DND-41 (cell line): ENCODE data around the gene LRRC53.

Source experiments
- ATAC-seq: fragments of 200-7000 bp; cut with Tn5 transposase; 3 replicates; pipeline ENCODE4 v1.9.1; 2021; ENCODE audit warnings: low read depth; ENCODE audit not compliant: insufficient read depth
- DNase-seq: peaks from one replicate; pipeline ENCODE4 v3.0.0-alpha.2; 2020
- H2AFZ ChIP-seq: 2 replicates; pipeline ENCODE4 v1.6.0; 2012; ENCODE audit warnings: low read depth, low read length
- H3K27ac ChIP-seq: 2 replicates; pipeline ENCODE4 v1.5.1; 2012; ENCODE audit warnings: low read length, inconsistent platforms
- H3K27me3 ChIP-seq: fragments of 200-600 bp; sonication (generic); 2 replicates; pipeline ENCODE4 v1.6.0; 2012; ENCODE audit warnings: low read length, mild to moderate bottlenecking, inconsistent platforms; ENCODE audit not compliant: insufficient read depth, poor library complexity
- H3K36me3 ChIP-seq: 2 replicates; pipeline ENCODE4 v1.5.1; 2012; ENCODE audit warnings: low read length, inconsistent platforms; ENCODE audit not compliant: insufficient read depth
- H3K4me1 ChIP-seq: 2 replicates; pipeline ENCODE4 v1.5.1; 2012; ENCODE audit warnings: mild to moderate bottlenecking, low read length; ENCODE audit not compliant: insufficient read depth
- H3K4me2 ChIP-seq: 2 replicates; pipeline ENCODE4 v1.6.0; 2012; ENCODE audit warnings: mild to moderate bottlenecking, moderate library complexity, low read length, inconsistent platforms; ENCODE audit not compliant: insufficient read depth
- H3K4me3 ChIP-seq, 2 experiments: fragments of 200-600 bp in 1 of 2; shearing (Covaris generic) in 1 of 2; 2 replicates each; pipeline ENCODE4 v1.5.1; 2012 to 2016; ENCODE audit warnings: inconsistent platforms in 2 of 2, low read length in 2 of 2, mild to moderate bottlenecking in 2 of 2, low read depth in 1 of 2, moderate library complexity in 1 of 2
- H3K79me2 ChIP-seq: 2 replicates; pipeline ENCODE4 v1.6.0; 2012; ENCODE audit warnings: low read length, inconsistent platforms; ENCODE audit not compliant: insufficient read depth
- H3K9ac ChIP-seq: 2 replicates; pipeline ENCODE4 v1.6.0; 2012; ENCODE audit warnings: low read depth, mild to moderate bottlenecking, inconsistent platforms, low read length, moderate library complexity
- H3K9me3 ChIP-seq: 2 replicates; pipeline ENCODE4 v1.5.1; 2012; ENCODE audit warnings: low read length, moderate library complexity, mild to moderate bottlenecking, inconsistent platforms; ENCODE audit not compliant: insufficient read depth, severe bottlenecking
- H4K20me1 ChIP-seq: 2 replicates; pipeline ENCODE4 v1.6.0; 2012; ENCODE audit warnings: low read length; ENCODE audit not compliant: insufficient read depth
- CTCF ChIP-seq: IDR thresholded peaks from 2 replicates; pipeline ENCODE4 v1.5.1; 2012; ENCODE audit warnings: borderline replicate concordance, low read length, moderate library complexity, mild to moderate bottlenecking; ENCODE audit not compliant: poor library complexity, severe bottlenecking; ENCODE audit errors: extremely low read depth
- EZH2 ChIP-seq: IDR thresholded peaks from 3 replicates; pipeline ENCODE4 v1.6.1; 2012; ENCODE audit warnings: borderline replicate concordance, low read depth, mild to moderate bottlenecking, moderate library complexity, low read length, inconsistent platforms; ENCODE audit not compliant: severe bottlenecking

The LRRC53 gene

DNA sequence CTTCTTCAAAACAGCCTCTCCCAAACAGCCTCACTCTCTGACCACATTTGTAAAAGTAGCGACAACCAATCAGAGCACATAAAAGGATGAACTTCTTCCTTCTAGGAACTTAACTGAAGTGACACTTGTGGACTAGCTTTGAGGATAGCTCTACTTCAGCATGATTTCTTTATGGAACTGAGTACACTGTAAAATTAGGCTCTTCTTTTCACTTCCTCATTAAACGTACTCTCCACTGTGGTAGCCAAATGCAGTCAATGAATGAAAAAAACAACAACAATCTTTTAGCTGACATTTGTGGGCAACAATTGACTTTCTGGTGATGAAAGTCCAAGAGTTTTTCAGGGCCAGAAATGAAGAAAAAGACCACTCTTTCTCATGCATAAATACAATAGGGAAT, 9.6 kb downstream of the LRRC53 start:
- Histone ChIP-seq H3K4me2 (no peak overlapping the region), H3K9ac (no peak overlapping the region), H3K27ac (no peak overlapping the region), H3K4me1 (no peaks in the 10 kb centered on the region), H3K27me3 (no peaks in the 10 kb centered on the region), H4K20me1 (no peaks in the 10 kb centered on the region), H3K9me3 (no peaks in the 10 kb centered on the region), H3K79me2 (no peaks in the 10 kb centered on the region), H3K36me3 (no peaks in the 10 kb centered on the region), H3K4me3 (no peak overlapping the region), H2AFZ (no peak overlapping the region)
- TF ChIP-seq CTCF, result no peak
- no peak for TF ChIP-seq EZH2
- DNase-seq (no peak), ATAC-seq (no peak)

DNA sequence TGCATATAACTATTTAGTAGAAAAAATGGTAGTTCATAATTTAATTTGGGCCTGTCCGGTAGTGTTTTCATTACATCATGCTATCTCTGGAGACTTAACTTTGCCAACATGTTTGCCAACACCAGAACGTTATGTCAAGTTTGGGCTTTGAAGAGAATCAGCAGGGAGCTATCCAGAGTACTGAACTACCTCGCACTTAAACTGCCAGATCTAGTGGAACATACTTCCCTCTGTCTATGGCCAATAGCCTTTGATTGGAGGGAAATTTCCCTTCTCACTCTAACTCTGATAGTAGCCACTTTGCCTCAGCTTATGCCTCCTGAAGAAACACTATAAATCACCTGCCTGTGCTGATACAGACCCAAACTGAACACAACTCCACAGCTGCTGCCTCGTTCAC, 10.0 kb downstream of the LRRC53 start:
- Histone ChIP-seq H3K79me2 (no peaks in the 10 kb centered on the region), H3K27ac (no peak overlapping the region), H3K27me3 (no peaks in the 10 kb centered on the region), H2AFZ (no peak overlapping the region), H3K9ac (no peak overlapping the region), H3K9me3 (no peaks in the 10 kb centered on the region), H3K4me3 (no peak overlapping the region), H3K4me2 (no peak overlapping the region), H3K36me3 (no peaks in the 10 kb centered on the region), H3K4me1 (no peaks in the 10 kb centered on the region), H4K20me1 (no peaks in the 10 kb centered on the region)
- DNase-seq (peak; percentile 35), ATAC-seq (peak; percentile 70)
- TF ChIP-seq CTCF, result no peak

- Histone ChIP-seq H3K27me3 (no peaks in the 10 kb centered on the region), H3K79me2 (no peaks in the 10 kb centered on the region), H3K4me2 (no peak overlapping the region), H3K4me3 (no peak overlapping the region), H4K20me1 (no peaks in the 10 kb centered on the region), H3K36me3 (no peaks in the 10 kb centered on the region), H3K9me3 (no peaks in the 10 kb centered on the region), H3K4me1 (no peaks in the 10 kb centered on the region), H2AFZ (no peak overlapping the region), H3K27ac (no peak overlapping the region), H3K9ac (no peak overlapping the region)
- TF ChIP-seq CTCF (no peak), EZH2 (no peak)
- DNase-seq, result no peak
- no peak for ATAC-seq
Observed at GRCh38 chr1:74498901-74499300, 13.5 kb downstream of the LRRC53 start.

- no peak for ATAC-seq
- no peak overlapping the region for H2AFZ ChIP-seq
Observed at GRCh38 chr1:74496669-74497068, 15.7 kb downstream of the LRRC53 start.

More at GRCh38 chr1:74496669-74497068, 15.7 kb downstream of the LRRC53 start:
- H3K4me3 ChIP-seq, result no peak overlapping the region
- DNase-seq, result no peak
- TF ChIP-seq EZH2, result no peak
- no peak for TF ChIP-seq CTCF
- H3K27me3 ChIP-seq, result no peaks in the 10 kb centered on the region
- H3K4me2 ChIP-seq, result no peak overlapping the region
- no peak overlapping the region for H3K27ac ChIP-seq
- H3K79me2 ChIP-seq, result no peaks in the 10 kb centered on the region
- H4K20me1 ChIP-seq, result no peaks in the 10 kb centered on the region
- no peaks in the 10 kb centered on the region for H3K36me3 ChIP-seq
- H3K9me3 ChIP-seq, result no peaks in the 10 kb centered on the region
- H3K9ac ChIP-seq, result no peak overlapping the region
- no peaks in the 10 kb centered on the region for H3K4me1 ChIP-seq
